ENCODE data around the gene ECE1.

Gene ECE1

GRCh38 chr1:21295002-21295401, 4.7 kb upstream of the ECE1 start:
- TF ChIP-seq CTCF (IDR thresholded peaks at IDR 0.05; ENCODE audit: low read depth, low read length, missing control alignments), result no peak
- no peak overlapping the region for H3K4me3 ChIP-seq (replicated peaks; ENCODE audit: low read depth, low read length)
- no peak for DNase-seq (ENCODE audit: extremely low read depth, low read depth)

- no peak for DNase-seq (ENCODE audit: extremely low read depth, low read depth)
- TF ChIP-seq CTCF (IDR thresholded peaks at IDR 0.05; ENCODE audit: low read depth, low read length, missing control alignments), result no peak
- no peak overlapping the region for H3K4me3 ChIP-seq (replicated peaks; ENCODE audit: low read depth, low read length)
Measured at GRCh38 chr1:21294266-21294989, 4.2 kb upstream of the ECE1 start.

- TF ChIP-seq CTCF (IDR thresholded peaks at IDR 0.05; ENCODE audit: low read depth, low read length, missing control alignments), result no peak
- no peak for DNase-seq (ENCODE audit: extremely low read depth, low read depth)
- no peak overlapping the region for H3K4me3 ChIP-seq (replicated peaks; ENCODE audit: low read depth, low read length)
Measured at GRCh38 chr1:21293537-21294265, 3.4 kb upstream of the ECE1 start.

- no peak for DNase-seq (ENCODE audit: extremely low read depth, low read depth)
- TF ChIP-seq CTCF (IDR thresholded peaks at IDR 0.05; ENCODE audit: low read depth, low read length, missing control alignments), result no peak
- H3K4me3 ChIP-seq (replicated peaks; ENCODE audit: low read depth, low read length), result no peak overlapping the region
Measured at GRCh38 chr1:21292984-21293536, 2.8 kb upstream of the ECE1 start.

- no peak overlapping the region for H3K4me3 ChIP-seq (replicated peaks; ENCODE audit: low read depth, low read length)
- DNase-seq (ENCODE audit: extremely low read depth, low read depth), result no peak
- TF ChIP-seq CTCF (IDR thresholded peaks at IDR 0.05; ENCODE audit: low read depth, low read length, missing control alignments), result no peak
Measured at GRCh38 chr1:21292503-21292983, 2.3 kb upstream of the ECE1 start.

- no peak for TF ChIP-seq CTCF (IDR thresholded peaks at IDR 0.05; ENCODE audit: low read depth, low read length, missing control alignments)
Measured at GRCh38 chr1:21291964-21292363, 1.7 kb upstream of the ECE1 start.

More at GRCh38 chr1:21291964-21292363, 1.7 kb upstream of the ECE1 start:
- no peak overlapping the region for H3K4me3 ChIP-seq (replicated peaks; ENCODE audit: low read depth, low read length)
- DNase-seq (ENCODE audit: extremely low read depth, low read depth), result no peak

Measured in HFF-Myc (cell line).